Measurements from ENCODE around the gene TBC1D14. TPM values are rescaled to one million over a fixed set of nuclear protein-coding genes. Genes with fewer than 3 reads are reported as not detected.

The TBC1D14 gene
- total and polyA plus RNA-seq, 11 donors, result 9.8 to 51.0 (median 34.3) TPM

GRCh38 chr4:6876440-6876839 is 33.2 kb upstream of the TBC1D14 start:
- Histone ChIP-seq H3K27me3 (no peaks in the 10 kb centered on the region), H3K27ac (no peak overlapping the region), H3K4me3 (no peak overlapping the region), H3K9me3 (no peaks in the 10 kb centered on the region), H3K4me1 (peaks cover 0 to 39% (median 17%) of the 10 kb centered on the region in 12 donors), H3K36me3 (peaks cover 0 to 96% (median 91%) of the 10 kb centered on the region in 9 donors)
- ATAC-seq, result no peak
- 85 to 94% (median 90%) methylated on average over 5 of the region's 5 CpGs for WGBS, 4 donors
- no peak for DNase-seq
- intact Hi-C loops (cut with DNase I), result loop anchor here in 1 of 10 donors (2.0 kb wide), 1 partner anchor 156 kb away; no protein-coding TSS in a partner anchor
- TF ChIP-seq CTCF (IDR thresholded peaks at IDR 0.05), result no peak
- TF ChIP-seq POLR2A (IDR thresholded peaks at IDR 0.05), result no peak

- 93 to 97% (median 95%) methylated on average over 14 of the region's 14 CpGs for WGBS, 4 donors
- Histone ChIP-seq H3K27me3 (no peaks in the 10 kb centered on the region), H3K36me3 (peaks cover 0 to 96% (median 91%) of the 10 kb centered on the region in 9 donors), H3K4me1 (peaks cover 0 to 33% (median 16%) of the 10 kb centered on the region in 12 donors), H3K9me3 (no peaks in the 10 kb centered on the region), H3K4me3 (no peak overlapping the region), H3K27ac (no peak overlapping the region)
- intact Hi-C loops (cut with DNase I), result loop anchor here in 1 of 10 donors (2.0 kb wide), 1 partner anchor 156 kb away; no protein-coding TSS in a partner anchor
- DNase-seq (no peak), ATAC-seq (no peak)
- TF ChIP-seq CTCF (IDR thresholded peaks at IDR 0.05) (no peak), POLR2A (IDR thresholded peaks at IDR 0.05) (no peak)
Measured at GRCh38 chr4:6877067-6877466, 32.6 kb upstream of the TBC1D14 start.

GRCh38 chr4:6878451-6879059 is 31.1 kb upstream of the TBC1D14 start:
- Histone ChIP-seq H3K27ac (no peak overlapping the region), H3K4me3 (no peak overlapping the region), H3K36me3 (peaks cover 0 to 96% (median 91%) of the 10 kb centered on the region in 9 donors), H3K27me3 (no peaks in the 10 kb centered on the region), H3K9me3 (no peaks in the 10 kb centered on the region), H3K4me1 (peaks cover 0 to 28% (median 15%) of the 10 kb centered on the region in 12 donors)
- no peak for TF ChIP-seq CTCF (IDR thresholded peaks at IDR 0.05)
- TF ChIP-seq POLR2A (IDR thresholded peaks at IDR 0.05), result no peak
- DNase-seq (no peak), ATAC-seq (no peak)
- 74 to 86% (median 80%) methylated on average over 11 of the region's 11 CpGs for WGBS, 4 donors
- intact Hi-C loops (cut with DNase I), result no loop called here

- no peak overlapping the region for H3K4me3 ChIP-seq
- H3K36me3 ChIP-seq, result peaks cover 0 to 88% (median 76%) of the 10 kb centered on the region in 9 donors
- ATAC-seq (no peak), DNase-seq (no peak)
- TF ChIP-seq POLR2A (IDR thresholded peaks at IDR 0.05) (no peak), CTCF (IDR thresholded peaks at IDR 0.05) (no peak)
- H3K4me1 ChIP-seq, result peaks cover 0 to 13% (median 3%) of the 10 kb centered on the region in 12 donors
- H3K27ac ChIP-seq, result no peak overlapping the region
- H3K27me3 ChIP-seq, result no peaks in the 10 kb centered on the region
- no peaks in the 10 kb centered on the region for H3K9me3 ChIP-seq
- intact Hi-C loops (cut with DNase I), result no loop called here
- WGBS, 4 donors, result 91 to 94% (median 93%) methylated on average over 7 of the region's 7 CpGs
Measured at GRCh38 chr4:6880691-6881090, 28.9 kb upstream of the TBC1D14 start.

Data from heart left ventricle (tissue), 16 donors.